Neuron (in vitro differentiated cells): ENCODE measurements around the gene GAB2.
"Not testable (repeated sequence)": the region's sequence is repeated elsewhere in the genome, so short reads cannot be mapped to it uniquely, and the experiment has no call there.

ENCODE experiments used
- H2AFZ ChIP-seq: one replicate; pipeline ENCODE4 v1.6.1; 2013; ENCODE audit warnings: low read depth, mild to moderate bottlenecking, inconsistent platforms, low read length, moderate library complexity
- H3K27me3 ChIP-seq: one replicate; pipeline ENCODE4 v1.6.1; 2013; ENCODE audit warnings: low read length; ENCODE audit not compliant: insufficient read depth
- H3K36me3 ChIP-seq: one replicate; pipeline ENCODE4 v1.6.1; 2013; ENCODE audit warnings: low read length; ENCODE audit not compliant: insufficient read depth
- H3K4me1 ChIP-seq: one replicate; pipeline ENCODE4 v1.6.1; 2013; ENCODE audit warnings: low read length; ENCODE audit not compliant: insufficient read depth
- H3K4me3 ChIP-seq: 2 replicates; pipeline ENCODE4 v1.5.1; 2013; ENCODE audit warnings: mild to moderate bottlenecking, low read length, moderate library complexity
- H3K9me3 ChIP-seq: one replicate; pipeline ENCODE4 v1.6.1; 2013; ENCODE audit warnings: low read length

Gene GAB2

GRCh38 chr11:78234006-78234405 is 183.6 kb downstream of the GAB2 start:
- H3K4me3 ChIP-seq, result no peak overlapping the region
- H3K36me3 ChIP-seq, result peaks cover 4% of the 10 kb centered on the region
- no peaks in the 10 kb centered on the region for H3K4me1 ChIP-seq
- H2AFZ ChIP-seq, result no peak overlapping the region
- no peaks in the 10 kb centered on the region for H3K27me3 ChIP-seq
- peaks cover 4% of the 10 kb centered on the region for H3K9me3 ChIP-seq

- H3K4me3 ChIP-seq, H3K4me1 ChIP-seq, H3K36me3 ChIP-seq, H3K9me3 ChIP-seq, H2AFZ ChIP-seq, H3K27me3 ChIP-seq: not testable (repeated sequence)
Measured at GRCh38 chr11:78233046-78233445, 184.6 kb downstream of the GAB2 start.

GRCh38 chr11:78231962-78232501 is 185.6 kb downstream of the GAB2 start:
- no peaks in the 10 kb centered on the region for H3K9me3 ChIP-seq
- H3K4me3 ChIP-seq, result no peak overlapping the region
- peaks cover 7% of the 10 kb centered on the region for H3K36me3 ChIP-seq
- H3K4me1 ChIP-seq, result no peaks in the 10 kb centered on the region
- H3K27me3 ChIP-seq, result no peaks in the 10 kb centered on the region
- H2AFZ ChIP-seq, result no peak overlapping the region

GRCh38 chr11:78230161-78230877 is 187.3 kb downstream of the GAB2 start:
- no peaks in the 10 kb centered on the region for H3K27me3 ChIP-seq
- H2AFZ ChIP-seq, result no peak overlapping the region
- peaks cover 20% of the 10 kb centered on the region for H3K36me3 ChIP-seq
- no peaks in the 10 kb centered on the region for H3K4me1 ChIP-seq
- no peaks in the 10 kb centered on the region for H3K9me3 ChIP-seq
- H3K4me3 ChIP-seq, result no peak overlapping the region

GRCh38 chr11:78229106-78229505 is 188.5 kb downstream of the GAB2 start:
- Histone ChIP-seq H3K4me3 (no peak overlapping the region), H3K36me3 (peaks cover 32% of the 10 kb centered on the region), H3K9me3 (no peaks in the 10 kb centered on the region), H3K4me1 (no peaks in the 10 kb centered on the region), H3K27me3 (no peaks in the 10 kb centered on the region), H2AFZ (no peak overlapping the region)

- Histone ChIP-seq H3K9me3 (no peaks in the 10 kb centered on the region), H3K36me3 (peaks cover 37% of the 10 kb centered on the region), H3K27me3 (no peaks in the 10 kb centered on the region), H3K4me1 (no peaks in the 10 kb centered on the region), H2AFZ (no peak overlapping the region), H3K4me3 (no peak overlapping the region)
Measured at GRCh38 chr11:78228467-78228866, 189.2 kb downstream of the GAB2 start.

GRCh38 chr11:78227921-78228320 is 189.7 kb downstream of the GAB2 start:
- Histone ChIP-seq H3K36me3 (peaks cover 41% of the 10 kb centered on the region), H3K9me3 (no peaks in the 10 kb centered on the region), H3K4me1 (no peaks in the 10 kb centered on the region), H3K27me3 (no peaks in the 10 kb centered on the region), H3K4me3 (no peak overlapping the region), H2AFZ (no peak overlapping the region)

- Histone ChIP-seq H3K4me3 (no peak overlapping the region), H3K36me3 (peaks cover 47% of the 10 kb centered on the region), H3K27me3 (no peaks in the 10 kb centered on the region), H3K4me1 (no peaks in the 10 kb centered on the region), H2AFZ (no peak overlapping the region), H3K9me3 (no peaks in the 10 kb centered on the region)
Measured at GRCh38 chr11:78226684-78227680, 190.6 kb downstream of the GAB2 start.

- no peaks in the 10 kb centered on the region for H3K27me3 ChIP-seq
- no peak overlapping the region for H2AFZ ChIP-seq
- H3K4me3 ChIP-seq, result no peak overlapping the region
- H3K4me1 ChIP-seq, result no peaks in the 10 kb centered on the region
- no peaks in the 10 kb centered on the region for H3K9me3 ChIP-seq
- H3K36me3 ChIP-seq, result peaks cover 67% of the 10 kb centered on the region
Measured at GRCh38 chr11:78224906-78225420, 192.7 kb downstream of the GAB2 start.

- Histone ChIP-seq H3K9me3 (no peaks in the 10 kb centered on the region), H3K4me3 (no peak overlapping the region), H2AFZ (no peak overlapping the region), H3K4me1 (no peaks in the 10 kb centered on the region), H3K36me3 (peaks cover 72% of the 10 kb centered on the region), H3K27me3 (no peaks in the 10 kb centered on the region)
Measured at GRCh38 chr11:78224506-78224905, 193.1 kb downstream of the GAB2 start.

GRCh38 chr11:78223320-78223954 is 194.2 kb downstream of the GAB2 start:
- peaks cover 82% of the 10 kb centered on the region for H3K36me3 ChIP-seq
- H3K4me1 ChIP-seq, result no peaks in the 10 kb centered on the region
- no peak overlapping the region for H2AFZ ChIP-seq
- no peaks in the 10 kb centered on the region for H3K27me3 ChIP-seq
- no peaks in the 10 kb centered on the region for H3K9me3 ChIP-seq
- no peak overlapping the region for H3K4me3 ChIP-seq

- peaks cover 89% of the 10 kb centered on the region for H3K36me3 ChIP-seq
- not testable (repeated sequence) for H3K9me3 ChIP-seq, H3K4me1 ChIP-seq, H3K4me3 ChIP-seq, H2AFZ ChIP-seq, H3K27me3 ChIP-seq
Measured at GRCh38 chr11:78222726-78223125, 194.9 kb downstream of the GAB2 start.
